Activated T-helper 1 cell treated with anti-CD3 and anti-CD28 coated beads, Interleukin-12 subunit alpha, Interleukin-12 subunit beta, Interleukin-2, Interleukin-4 antibody, amounts not matched to agents 30 ng/mL and 10 ng/mL and 1 ng/mL, durations not matched to agents 14 hours and 24 hours and 36 hours (primary cell): ENCODE data around the gene ITGB4. TPM values are rescaled to one million over a fixed set of nuclear protein-coding genes. Genes with fewer than 3 reads are reported as not detected.

ENCODE experiments used
- DNase-seq: peaks from one replicate; pipeline ENCODE4 v3.0.0; 2021; ENCODE audit warnings: low spot score
- H3K27ac Mint-ChIP-seq: one replicate; pipeline ENCODE4 v1.8.0; 2021; ENCODE audit warnings: mild to moderate bottlenecking, mixed read lengths
- H3K27me3 Mint-ChIP-seq: one replicate; pipeline ENCODE4 v1.8.0; 2022; ENCODE audit warnings: mild to moderate bottlenecking, moderate library complexity, mixed read lengths; ENCODE audit not compliant: insufficient read depth
- H3K36me3 Mint-ChIP-seq: one replicate; pipeline ENCODE4 v1.8.0; 2021; ENCODE audit warnings: low read depth, mixed read lengths
- H3K4me1 Mint-ChIP-seq: one replicate; pipeline ENCODE4 v1.8.0; 2021; ENCODE audit warnings: low read depth, mixed read lengths
- H3K4me3 Mint-ChIP-seq: one replicate; pipeline ENCODE4 v1.8.0; 2021; ENCODE audit warnings: mild to moderate bottlenecking, moderate library complexity, mixed read lengths
- H3K9me3 Mint-ChIP-seq: one replicate; pipeline ENCODE4 v1.8.0; 2021; ENCODE audit warnings: mixed read lengths
- intact Hi-C: fragments of 100-400 bp; cut with micrococcal nuclease; formaldehyde crosslinking; loops from one replicate; pipeline ENCODE4 v1.15.1; 2024
- total RNA-seq: library from RNA; stranded (reverse); gene quantifications from 2 replicates; pipeline ENCODE4 v1.2.3, GENCODE V29; 2022

Gene ITGB4
- total RNA-seq, 1 donor from 2014 or later: 1.4 TPM

DNA sequence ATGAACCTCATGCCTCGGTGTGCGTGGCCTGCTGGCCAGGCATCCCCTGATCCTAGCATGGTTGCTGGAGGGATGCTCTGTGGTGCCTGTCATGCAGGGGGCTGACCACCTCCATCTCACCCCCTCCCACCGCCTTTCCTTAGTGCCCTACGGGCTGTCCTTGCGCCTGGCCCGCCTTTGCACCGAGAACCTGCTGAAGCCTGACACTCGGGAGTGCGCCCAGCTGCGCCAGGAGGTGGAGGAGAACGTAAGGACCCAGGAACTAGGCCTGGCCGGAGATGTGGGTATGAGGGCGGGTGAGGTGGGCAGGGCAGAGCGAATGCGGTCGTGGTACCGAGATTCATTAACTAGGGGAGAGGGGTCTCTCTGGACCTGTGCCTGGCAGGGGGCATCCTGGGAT lies 19.0 kb downstream of the ITGB4 start:
- Mint-ChIP-seq H3K27me3 (no peaks in the 10 kb centered on the region), H3K9me3 (no peaks in the 10 kb centered on the region), H3K4me3 (no peak overlapping the region), H3K36me3 (no peaks in the 10 kb centered on the region), H3K4me1 (peaks cover 9% of the 10 kb centered on the region), H3K27ac (no peak overlapping the region)
- intact Hi-C loops: no loop called here
- DNase-seq: no peak

DNA sequence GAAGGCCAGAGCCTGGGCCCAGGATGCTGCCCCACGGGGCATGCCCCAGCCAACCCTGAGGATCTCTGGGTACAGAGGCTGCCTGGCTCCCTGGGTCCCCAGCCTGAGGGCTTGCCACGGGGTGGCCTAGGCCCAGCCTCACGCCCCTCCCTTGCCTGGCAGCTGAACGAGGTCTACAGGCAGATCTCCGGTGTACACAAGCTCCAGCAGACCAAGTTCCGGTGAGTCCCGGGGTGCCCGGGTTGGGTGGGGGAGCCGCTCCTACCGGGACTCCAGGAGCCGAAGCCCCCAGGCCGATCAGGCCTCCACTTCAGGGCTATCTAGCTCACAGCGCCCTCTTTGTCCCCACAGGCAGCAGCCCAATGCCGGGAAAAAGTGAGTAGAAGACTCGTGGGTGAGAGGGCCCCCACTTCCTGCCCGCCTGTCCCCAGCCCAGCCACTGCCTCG lies 19.4 kb downstream of the ITGB4 start:
- H3K4me3 Mint-ChIP-seq: no peak overlapping the region
- H3K27me3 Mint-ChIP-seq: no peaks in the 10 kb centered on the region
- H3K27ac Mint-ChIP-seq: no peak overlapping the region
- DNase-seq: no peak
- H3K36me3 Mint-ChIP-seq: no peaks in the 10 kb centered on the region
- intact Hi-C loops: no loop called here
- no peaks in the 10 kb centered on the region for H3K9me3 Mint-ChIP-seq
- H3K4me1 Mint-ChIP-seq: peaks cover 9% of the 10 kb centered on the region

- H3K9me3 Mint-ChIP-seq: no peaks in the 10 kb centered on the region
- peaks cover 9% of the 10 kb centered on the region for H3K4me1 Mint-ChIP-seq
- intact Hi-C loops: no loop called here
- H3K4me3 Mint-ChIP-seq: no peak overlapping the region
- no peak overlapping the region for H3K27ac Mint-ChIP-seq
- no peaks in the 10 kb centered on the region for H3K36me3 Mint-ChIP-seq
- no peak for DNase-seq
- no peaks in the 10 kb centered on the region for H3K27me3 Mint-ChIP-seq
Measured at GRCh38 chr17:75742337-75742736, 21.1 kb downstream of the ITGB4 start.

- H3K4me1 Mint-ChIP-seq: peaks cover 5% of the 10 kb centered on the region
- H3K4me3 Mint-ChIP-seq: no peak overlapping the region
- no peak overlapping the region for H3K27ac Mint-ChIP-seq
- intact Hi-C loops: no loop called here
- H3K9me3 Mint-ChIP-seq: no peaks in the 10 kb centered on the region
- H3K36me3 Mint-ChIP-seq: no peaks in the 10 kb centered on the region
- DNase-seq: no peak
- H3K27me3 Mint-ChIP-seq: peaks cover 3% of the 10 kb centered on the region
Measured at GRCh38 chr17:75743625-75744206, 22.5 kb downstream of the ITGB4 start.

DNA sequence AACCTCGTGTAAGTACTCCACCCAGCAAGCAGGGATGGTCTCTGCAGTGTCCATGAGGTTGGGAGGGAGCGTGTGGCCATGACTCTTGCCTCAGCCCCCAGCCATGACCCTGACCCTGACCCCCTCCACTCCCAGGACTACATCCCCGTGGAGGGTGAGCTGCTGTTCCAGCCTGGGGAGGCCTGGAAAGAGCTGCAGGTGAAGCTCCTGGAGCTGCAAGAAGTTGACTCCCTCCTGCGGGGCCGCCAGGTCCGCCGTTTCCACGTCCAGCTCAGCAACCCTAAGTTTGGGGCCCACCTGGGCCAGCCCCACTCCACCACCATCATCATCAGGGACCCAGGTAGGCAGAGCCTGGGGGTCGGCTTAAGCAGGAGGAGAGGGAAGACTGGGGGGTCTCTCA lies 27.4 kb downstream of the ITGB4 start:
- intact Hi-C loops: no loop called here
- DNase-seq: no peak
- Mint-ChIP-seq H3K36me3 (no peaks in the 10 kb centered on the region), H3K9me3 (no peaks in the 10 kb centered on the region), H3K4me3 (no peak overlapping the region), H3K27ac (no peak overlapping the region), H3K27me3 (peaks cover 12% of the 10 kb centered on the region), H3K4me1 (peaks cover 13% of the 10 kb centered on the region)

- DNase-seq: peak; percentile 77
- peaks cover 12% of the 10 kb centered on the region for H3K27me3 Mint-ChIP-seq
- intact Hi-C loops: loop anchor here (1.0 to 2.0 kb wide), 5 partner anchors 74 to 323 kb away; partner anchors contain the start of gene SMIM5
- H3K4me1 Mint-ChIP-seq: peaks cover 16% of the 10 kb centered on the region
- no peaks in the 10 kb centered on the region for H3K9me3 Mint-ChIP-seq
- no peak overlapping the region for H3K4me3 Mint-ChIP-seq
- no peaks in the 10 kb centered on the region for H3K36me3 Mint-ChIP-seq
- no peak overlapping the region for H3K27ac Mint-ChIP-seq
Measured at GRCh38 chr17:75749545-75750389, 28.5 kb downstream of the ITGB4 start.

- intact Hi-C loops: loop anchor here (1.0 to 2.0 kb wide), 5 partner anchors 76 to 324 kb away; partner anchors contain the start of gene SMIM5
- Mint-ChIP-seq H3K36me3 (no peaks in the 10 kb centered on the region), H3K27ac (no peak overlapping the region), H3K4me1 (peaks cover 19% of the 10 kb centered on the region), H3K9me3 (no peaks in the 10 kb centered on the region), H3K27me3 (peaks cover 12% of the 10 kb centered on the region), H3K4me3 (no peak overlapping the region)
- no peak for DNase-seq
Measured at GRCh38 chr17:75750661-75751423, 29.6 kb downstream of the ITGB4 start.

DNA sequence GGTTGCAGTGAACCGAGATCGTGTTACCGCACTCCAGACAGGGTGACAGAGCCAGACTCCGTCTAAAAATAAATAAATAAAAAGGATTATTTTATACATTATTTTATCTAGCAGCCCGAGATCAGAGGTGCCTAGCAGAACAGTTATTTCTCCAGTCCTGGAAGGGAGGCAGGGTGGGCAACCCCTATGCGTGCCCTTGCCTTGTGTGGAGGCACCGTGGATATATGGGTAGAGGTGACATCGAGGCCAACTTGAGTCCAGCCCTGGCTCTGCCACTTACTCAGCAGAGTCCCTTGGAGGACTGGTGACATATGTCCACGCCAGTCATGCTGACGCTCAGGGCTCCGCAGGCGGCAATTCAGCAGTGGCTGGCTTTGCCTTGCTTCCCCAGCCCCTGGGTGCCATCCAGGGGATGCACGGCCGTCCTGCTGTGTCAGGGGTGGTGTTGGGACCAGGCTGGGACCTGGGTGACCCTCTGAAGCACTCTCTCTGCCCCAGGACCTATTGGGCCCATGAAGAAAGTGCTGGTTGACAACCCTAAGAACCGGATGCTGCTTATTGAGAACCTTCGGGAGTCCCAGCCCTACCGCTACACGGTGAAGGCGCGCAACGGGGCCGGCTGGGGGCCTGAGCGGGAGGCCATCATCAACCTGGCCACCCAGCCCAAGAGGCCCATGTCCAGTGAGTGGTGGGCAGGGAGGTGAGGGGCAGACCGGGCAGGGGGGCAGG lies 30.6 kb downstream of the ITGB4 start:
- no peaks in the 10 kb centered on the region for H3K36me3 Mint-ChIP-seq
- H3K9me3 Mint-ChIP-seq: no peaks in the 10 kb centered on the region
- no peak for DNase-seq
- no peak overlapping the region for H3K27ac Mint-ChIP-seq
- H3K4me1 Mint-ChIP-seq: peaks cover 19% of the 10 kb centered on the region
- no peak overlapping the region for H3K4me3 Mint-ChIP-seq
- H3K27me3 Mint-ChIP-seq: peaks cover 12% of the 10 kb centered on the region
- intact Hi-C loops: loop anchor here (2.0 kb wide), 1 partner anchor 325 kb away; no protein-coding TSS in a partner anchor

DNA sequence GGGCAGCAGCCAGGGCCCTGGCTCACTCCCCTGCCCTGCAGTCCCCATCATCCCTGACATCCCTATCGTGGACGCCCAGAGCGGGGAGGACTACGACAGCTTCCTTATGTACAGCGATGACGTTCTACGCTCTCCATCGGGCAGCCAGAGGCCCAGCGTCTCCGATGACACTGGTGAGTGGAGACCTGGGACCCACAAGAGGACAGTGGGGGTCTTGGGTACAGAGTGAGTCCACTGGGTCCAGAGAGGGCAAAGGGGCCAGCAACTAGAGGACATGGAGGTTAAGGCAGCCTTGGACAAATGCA lies 31.1 kb downstream of the ITGB4 start:
- Mint-ChIP-seq H3K36me3 (no peaks in the 10 kb centered on the region), H3K9me3 (no peaks in the 10 kb centered on the region), H3K4me1 (peaks cover 19% of the 10 kb centered on the region), H3K27me3 (peaks cover 12% of the 10 kb centered on the region), H3K4me3 (peak overlapping the region; percentile 8), H3K27ac (no peak overlapping the region)
- intact Hi-C loops: no loop called here
- no peak for DNase-seq

- Mint-ChIP-seq H3K27me3 (peaks cover 9% of the 10 kb centered on the region), H3K27ac (peak overlapping the region; percentile 75), H3K4me1 (peaks cover 14% of the 10 kb centered on the region), H3K36me3 (peaks cover 3% of the 10 kb centered on the region), H3K9me3 (no peaks in the 10 kb centered on the region), H3K4me3 (peak overlapping the region; percentile 65)
- DNase-seq: no peak
- intact Hi-C loops: no loop called here
Measured at GRCh38 chr17:75752802-75753513, 31.7 kb downstream of the ITGB4 start.

GRCh38 chr17:75753514-75754377 lies 32.5 kb downstream of the ITGB4 start:
- Mint-ChIP-seq H3K27ac (no peak overlapping the region), H3K27me3 (peaks cover 9% of the 10 kb centered on the region), H3K4me1 (peaks cover 14% of the 10 kb centered on the region), H3K9me3 (no peaks in the 10 kb centered on the region), H3K4me3 (peak overlapping the region; percentile 65), H3K36me3 (peaks cover 3% of the 10 kb centered on the region)
- intact Hi-C loops: no loop called here
- DNase-seq: peak; percentile 68
